AG04450 (cell line): ENCODE data around the gene ZFR2. TPM values are rescaled to one million over a fixed set of nuclear protein-coding genes. Genes with fewer than 3 reads are reported as not detected.
"Not testable (repeated sequence)": the region's sequence is repeated elsewhere in the genome, so short reads cannot be mapped to it uniquely, and the experiment has no call there.

ENCODE experiments used
- CTCF ChIA-PET: fragments of 300-600, 350-600 bp; formaldehyde crosslinking; extraction: SDS; loops from one replicate; lab custom pipeline; 2022; ENCODE audit warnings: antibody characterized with exemption, inconsistent platforms; lab: Charles Lee
- POLR2A ChIA-PET: fragments of 350-600 bp; formaldehyde crosslinking; extraction: SDS; loops from one replicate; lab custom pipeline; 2021; ENCODE audit warnings: antibody characterized with exemption, inconsistent platforms; lab: Yijun Ruan, JAX
- DNase-seq: peaks from one replicate; pipeline ENCODE4 v3.0.0-alpha.2; 2011; ENCODE audit warnings: low read depth, low spot score
- H3K27ac ChIP-seq: one replicate; pipeline ENCODE4 v1.5.1; 2012; ENCODE audit warnings: low read depth, low read length, control low read depth
- H3K27me3 ChIP-seq: one replicate; pipeline ENCODE4 v1.6.0; 2012; ENCODE audit warnings: low read length; ENCODE audit not compliant: control insufficient read depth, insufficient read depth
- H3K4me3 ChIP-seq: 2 replicates; pipeline ENCODE4 v1.5.1; 2011; ENCODE audit warnings: mild to moderate bottlenecking, low read depth, low read length, control low read depth
- H3K9me3 ChIP-seq: 2 replicates; pipeline ENCODE4 v1.5.1; 2012; ENCODE audit warnings: low read length; ENCODE audit not compliant: control insufficient read depth, insufficient read depth
- CTCF ChIP-seq: IDR thresholded peaks from 2 replicates; pipeline ENCODE4 v1.5.1; 2011; ENCODE audit warnings: low read depth, low read length, control low read depth, inconsistent platforms
- polyA plus RNA-seq: library from polyadenylated mRNA; depleted of rRNA; stranded (reverse); fragments of >200 nt; gene quantifications from 2 replicates; pipeline ENCODE4 v1.2.3, GENCODE V29; 2011; rRNA removed
- small RNA-seq: library from RNA; depleted of rRNA; stranded (forward); fragments of <200 nt; gene quantifications from one replicate; pipeline ENCODE3, GENCODE V24; 2012; ENCODE audit warnings: low read depth; ENCODE audit not compliant: insufficient read length

ZFR2 gene
- polyA plus RNA-seq, 1 experiment, result not detected

- no peak for TF ChIP-seq CTCF
- Histone ChIP-seq H3K27me3 (no peaks in the 10 kb centered on the region), H3K9me3 (no peaks in the 10 kb centered on the region; the same call in 1 of the 2 replicates), H3K27ac (no peak overlapping the region), H3K4me3 (no peak overlapping the region)
- DNase-seq, result no peak
- CTCF ChIA-PET, result no interaction called here
- POLR2A ChIA-PET, result no interaction called here
These were observed 109.2 kb downstream of the ZFR2 start for GRCh38 chr19:3759482-3760254.

GRCh38 chr19:3758297-3758696 lies 110.5 kb downstream of the ZFR2 start:
- DNase-seq, H3K4me3 ChIP-seq, H3K9me3 ChIP-seq, CTCF ChIA-PET, POLR2A ChIA-PET, H3K27ac ChIP-seq, H3K27me3 ChIP-seq: not testable (repeated sequence)

GRCh38 chr19:3757705-3758104 lies 111.1 kb downstream of the ZFR2 start:
- H3K27me3 ChIP-seq, H3K9me3 ChIP-seq, DNase-seq, POLR2A ChIA-PET, H3K4me3 ChIP-seq, H3K27ac ChIP-seq, CTCF ChIA-PET: not testable (repeated sequence)

Small RNAs within 50 kb of the gene (small RNA-seq; reads per million reads assigned to genes)
- not detected for gene AC005777.1

Other genes with a start within 250 kb of the ZFR2 start
- 9.3 and 11.2 TPM in 2 replicates for gene CACTIN, start 242.2 kb downstream of the ZFR2 start, polyA plus RNA-seq
- gene PIP5K1C, start 168.6 kb downstream of the ZFR2 start, polyA plus RNA-seq, result 10.3 and 17.2 TPM in 2 replicates
- not detected in 2 replicates for gene TJP3, start 160.7 kb downstream of the ZFR2 start, polyA plus RNA-seq
- gene APBA3, start 107.3 kb downstream of the ZFR2 start, polyA plus RNA-seq, result 5.4 and 9.9 TPM in 2 replicates
- 31.2 and 36.9 TPM in 2 replicates for gene MRPL54, start 106.4 kb downstream of the ZFR2 start, polyA plus RNA-seq
- not detected in 2 replicates for gene RAX2, start 96.8 kb downstream of the ZFR2 start, polyA plus RNA-seq
- not detected in 2 replicates for gene MATK, start 82.7 kb downstream of the ZFR2 start, polyA plus RNA-seq
- 0.09 and 0.30 TPM in 2 replicates for gene ATCAY, start 11.6 kb upstream of the ZFR2 start, polyA plus RNA-seq
- not detected in 2 replicates for gene NMRK2, start 64.0 kb upstream of the ZFR2 start, polyA plus RNA-seq
- gene DAPK3, start 102.1 kb upstream of the ZFR2 start, polyA plus RNA-seq, result 105 and 149 TPM in 2 replicates
- gene EEF2, start 116.4 kb upstream of the ZFR2 start, polyA plus RNA-seq, result 1,648 and 1,697 TPM in 2 replicates
- gene PIAS4, start 138.7 kb upstream of the ZFR2 start, polyA plus RNA-seq, result 9.0 and 12.0 TPM in 2 replicates
- 2.7 and 4.0 TPM in 2 replicates for gene ZBTB7A, start 197.9 kb upstream of the ZFR2 start, polyA plus RNA-seq